BJ (cell line): Measurements from ENCODE around the gene SS18L1. TPM values are rescaled to one million over a fixed set of nuclear protein-coding genes. Genes with fewer than 3 reads are reported as not detected.

ENCODE experiments used
- CTCF ChIA-PET: fragments of 350-600 bp; formaldehyde crosslinking; extraction: SDS; loops from one replicate; lab custom pipeline; 2021; ENCODE audit warnings: antibody characterized with exemption, inconsistent platforms; lab: Yijun Ruan, JAX
- POLR2A ChIA-PET: fragments of 300-600 bp; sonication (Branson Sonifier 250); formaldehyde crosslinking; extraction: SDS; loops from one replicate; lab custom pipeline; 2021; ENCODE audit warnings: antibody characterized with exemption; lab: Charles Lee
- DNase-seq: peaks from one replicate; pipeline ENCODE4 v3.0.0-alpha.2; 2011; ENCODE audit warnings: low read depth
- H3K27me3 ChIP-seq: 2 replicates; pipeline ENCODE4 v1.6.0; 2011; ENCODE audit warnings: low read length; ENCODE audit not compliant: control insufficient read depth, insufficient read depth
- H3K36me3 ChIP-seq: 2 replicates; pipeline ENCODE4 v1.5.1; 2011; ENCODE audit warnings: low read length; ENCODE audit not compliant: control insufficient read depth, insufficient read depth
- H3K4me3 ChIP-seq: 2 replicates; pipeline ENCODE4 v1.5.1; 2011; ENCODE audit warnings: low read depth, mild to moderate bottlenecking, control low read depth, low read length
- CTCF ChIP-seq: IDR thresholded peaks from 2 replicates; pipeline ENCODE4 v1.5.1; 2011; ENCODE audit warnings: low read depth, mild to moderate bottlenecking, control low read depth, inconsistent platforms, low read length, moderate library complexity; ENCODE audit not compliant: insufficient read depth
- polyA plus RNA-seq: library from polyadenylated mRNA; depleted of rRNA; stranded (reverse); fragments of >200 nt; gene quantifications from 2 replicates; pipeline ENCODE4 v1.2.3, GENCODE V29; 2011

SS18L1 gene
- polyA plus RNA-seq, 1 experiment, result 6.7 TPM

GRCh38 chr20:62126141-62126540, 17.4 kb upstream of the SS18L1 start:
- no peak for DNase-seq
- CTCF ChIA-PET, result interaction anchor here (1.1 to 2.2 kb wide), 5 partner anchors 10 to 115 kb away, joined by 3 to 10 read pairs (median 5); no protein-coding TSS in a partner anchor
- no peak for TF ChIP-seq CTCF
- Histone ChIP-seq H3K36me3 (peaks cover 41% of the 10 kb centered on the region), H3K4me3 (no peak overlapping the region), H3K27me3 (no peaks in the 10 kb centered on the region)
- POLR2A ChIA-PET, result no interaction called here

- TF ChIP-seq CTCF, result no peak
- ChIA-PET CTCF (interaction anchor here (0.5 to 2.2 kb wide), 3 partner anchors 8 to 255 kb away, joined by 3 to 10 read pairs (median 5); no protein-coding TSS in a partner anchor), POLR2A (no interaction called here)
- H3K27me3 ChIP-seq, result no peaks in the 10 kb centered on the region
- H3K4me3 ChIP-seq, result no peak overlapping the region
- H3K36me3 ChIP-seq, result peaks cover 55% of the 10 kb centered on the region
- no peak for DNase-seq
Observed at GRCh38 chr20:62127799-62128198, 15.8 kb upstream of the SS18L1 start.

- Histone ChIP-seq H3K4me3 (no peak overlapping the region), H3K27me3 (no peaks in the 10 kb centered on the region), H3K36me3 (peaks cover 61% of the 10 kb centered on the region)
- ChIA-PET CTCF (interaction anchor here (1.4 kb wide), 1 partner anchor 9 kb away, joined by 7 read pairs; no protein-coding TSS in a partner anchor), POLR2A (no interaction called here)
- no peak for TF ChIP-seq CTCF
- no peak for DNase-seq
Observed at GRCh38 chr20:62128502-62128901, 15.1 kb upstream of the SS18L1 start.

GRCh38 chr20:62129731-62130531, 13.6 kb upstream of the SS18L1 start:
- H3K4me3 ChIP-seq, result no peak overlapping the region
- H3K27me3 ChIP-seq, result no peaks in the 10 kb centered on the region
- ChIA-PET POLR2A (interaction anchor here (0.6 kb wide), 1 partner anchor 64 kb away, joined by 3 read pairs; no protein-coding TSS in a partner anchor), CTCF (interaction anchor here (0.6 to 1.4 kb wide), 3 partner anchors 8 to 104 kb away, joined by 3 to 7 read pairs (median 3); no protein-coding TSS in a partner anchor)
- peaks cover 67% of the 10 kb centered on the region for H3K36me3 ChIP-seq
- no peak for TF ChIP-seq CTCF
- no peak for DNase-seq

GRCh38 chr20:62131560-62132320, 11.8 kb upstream of the SS18L1 start:
- ChIA-PET CTCF (interaction anchor here (1.3 to 3.1 kb wide), 2 partner anchors 12 to 105 kb away, joined by 4 to 14 read pairs; partner anchors contain the start of genes PSMA7 and SS18L1), POLR2A (no interaction called here)
- no peak for TF ChIP-seq CTCF

More at GRCh38 chr20:62131560-62132320, 11.8 kb upstream of the SS18L1 start:
- Histone ChIP-seq H3K36me3 (peaks cover 61% of the 10 kb centered on the region), H3K4me3 (no peak overlapping the region), H3K27me3 (no peaks in the 10 kb centered on the region)
- DNase-seq, result no peak
